ENCODE data around the gene NUTM1.

NUTM1 gene

GRCh38 chr15:34362047-34362773 lies 19.1 kb downstream of the NUTM1 start:
- peaks cover 29% of the 10 kb centered on the region; the same call in 1 of the 2 replicates for H3K36me3 ChIP-seq (ENCODE audit: insufficient read depth, low read length)

GRCh38 chr15:34364041-34364440 lies 20.9 kb downstream of the NUTM1 start:
- Histone ChIP-seq H2AFZ (ENCODE audit: low read length) (no peak overlapping the region), H3K9ac (ENCODE audit: low read depth, low read length, poor library complexity, severe bottlenecking) (no peak overlapping the region), H3K4me1 (ENCODE audit: insufficient read depth, low read length, poor library complexity, severe bottlenecking) (peaks cover 36% of the 10 kb centered on the region), H4K20me1 (ENCODE audit: insufficient read depth, low read length, poor library complexity, severe bottlenecking) (peaks cover 16% of the 10 kb centered on the region), H3K9me2 (replicated peaks; ENCODE audit: low read depth, low read length) (no peaks in the 10 kb centered on the region), H3K27me3 (ENCODE audit: insufficient read depth, low read length, poor library complexity, severe bottlenecking) (no peaks in the 10 kb centered on the region), H3K4me2 (ENCODE audit: low read depth, low read length, poor library complexity, severe bottlenecking) (peak overlapping the region; percentile 37), H3K9me3 (ENCODE audit: insufficient read depth, low read depth, low read length) (no peaks in the 10 kb centered on the region), H3K4me3 (ENCODE audit: low read length, poor library complexity, severe bottlenecking) (no peak overlapping the region), H3F3A (ENCODE audit: low read depth) (no peaks in the 10 kb centered on the region), H3K79me2 (ENCODE audit: insufficient read depth, low read length) (peaks cover 43% of the 10 kb centered on the region), H3K36me3 (ENCODE audit: insufficient read depth, low read length) (peaks cover 23% of the 10 kb centered on the region; the same call in 1 of the 2 replicates)
- TF ChIP-seq EZH2phosphoT487 (IDR thresholded peaks at IDR 0.05; ENCODE audit: borderline replicate concordance): no peak
- TF ChIP-seq, protein P1, sequence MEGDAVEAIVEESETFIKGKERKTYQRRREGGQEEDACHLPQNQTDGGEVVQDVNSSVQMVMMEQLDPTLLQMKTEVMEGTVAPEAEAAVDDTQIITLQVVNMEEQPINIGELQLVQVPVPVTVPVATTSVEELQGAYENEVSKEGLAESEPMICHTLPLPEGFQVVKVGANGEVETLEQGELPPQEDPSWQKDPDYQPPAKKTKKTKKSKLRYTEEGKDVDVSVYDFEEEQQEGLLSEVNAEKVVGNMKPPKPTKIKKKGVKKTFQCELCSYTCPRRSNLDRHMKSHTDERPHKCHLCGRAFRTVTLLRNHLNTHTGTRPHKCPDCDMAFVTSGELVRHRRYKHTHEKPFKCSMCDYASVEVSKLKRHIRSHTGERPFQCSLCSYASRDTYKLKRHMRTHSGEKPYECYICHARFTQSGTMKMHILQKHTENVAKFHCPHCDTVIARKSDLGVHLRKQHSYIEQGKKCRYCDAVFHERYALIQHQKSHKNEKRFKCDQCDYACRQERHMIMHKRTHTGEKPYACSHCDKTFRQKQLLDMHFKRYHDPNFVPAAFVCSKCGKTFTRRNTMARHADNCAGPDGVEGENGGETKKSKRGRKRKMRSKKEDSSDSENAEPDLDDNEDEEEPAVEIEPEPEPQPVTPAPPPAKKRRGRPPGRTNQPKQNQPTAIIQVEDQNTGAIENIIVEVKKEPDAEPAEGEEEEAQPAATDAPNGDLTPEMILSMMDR (conservative IDR thresholded peaks at IDR 0.05; ENCODE audit: low read length): no peak

More at GRCh38 chr15:34362047-34362773, 19.1 kb downstream of the NUTM1 start:
- Histone ChIP-seq H4K20me1 (ENCODE audit: insufficient read depth, low read length, poor library complexity, severe bottlenecking) (peaks cover 16% of the 10 kb centered on the region), H2AFZ (ENCODE audit: low read length) (no peak overlapping the region), H3K4me2 (ENCODE audit: low read depth, low read length, poor library complexity, severe bottlenecking) (no peak overlapping the region), H3K79me2 (ENCODE audit: insufficient read depth, low read length) (peaks cover 33% of the 10 kb centered on the region), H3K9ac (ENCODE audit: low read depth, low read length, poor library complexity, severe bottlenecking) (no peak overlapping the region), H3K9me3 (ENCODE audit: insufficient read depth, low read depth, low read length) (no peaks in the 10 kb centered on the region), H3K4me3 (ENCODE audit: low read length, poor library complexity, severe bottlenecking) (no peak overlapping the region), H3K9me2 (replicated peaks; ENCODE audit: low read depth, low read length) (no peaks in the 10 kb centered on the region), H3K4me1 (ENCODE audit: insufficient read depth, low read length, poor library complexity, severe bottlenecking) (peaks cover 31% of the 10 kb centered on the region), H3K27me3 (ENCODE audit: insufficient read depth, low read length, poor library complexity, severe bottlenecking) (no peaks in the 10 kb centered on the region), H3F3A (ENCODE audit: low read depth) (no peaks in the 10 kb centered on the region)
- TF ChIP-seq EZH2phosphoT487 (IDR thresholded peaks at IDR 0.05; ENCODE audit: borderline replicate concordance): no peak
- TF ChIP-seq, protein P1 (conservative IDR thresholded peaks at IDR 0.05; ENCODE audit: low read length): no peak

DNA sequence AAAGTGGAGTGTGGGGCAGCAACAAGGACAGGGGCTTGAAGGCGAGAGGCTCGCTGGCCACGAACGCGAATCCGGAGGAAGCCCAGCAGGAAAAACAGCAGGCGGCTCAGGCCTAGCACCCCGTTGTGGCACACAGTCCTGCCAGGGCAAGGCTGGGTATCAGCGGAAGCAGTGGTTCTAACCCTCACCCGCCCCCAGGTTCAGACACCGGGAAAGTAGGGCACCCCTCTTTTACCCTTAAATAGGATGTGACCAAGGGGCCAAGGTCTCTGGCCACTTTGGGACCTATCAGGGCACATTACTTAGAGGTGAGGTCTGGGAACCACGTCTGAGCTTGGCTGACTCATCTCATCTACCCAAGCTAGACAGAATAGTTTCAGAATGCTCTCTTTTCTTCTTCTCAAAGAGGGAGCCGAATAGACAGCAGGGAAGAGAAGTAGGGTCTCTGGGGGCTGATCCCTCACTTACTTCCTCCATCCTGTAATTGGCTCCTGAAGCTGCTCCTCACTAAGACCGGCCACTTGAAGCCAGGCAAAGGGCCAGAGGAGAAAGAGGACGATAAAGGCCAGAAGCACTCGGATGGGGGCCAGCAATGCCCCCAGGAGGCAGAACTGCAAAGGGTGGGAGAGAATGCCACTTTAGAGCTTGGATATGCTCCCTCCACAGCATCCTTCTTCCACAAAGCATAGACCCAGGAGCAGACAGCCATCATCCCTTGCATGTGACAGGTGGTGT lies 22.1 kb downstream of the NUTM1 start:
- Histone ChIP-seq H2AFZ (ENCODE audit: low read length) (no peak overlapping the region), H3K36me3 (ENCODE audit: insufficient read depth, low read length) (peaks cover 11% of the 10 kb centered on the region; the same call in 1 of the 2 replicates), H3K9ac (ENCODE audit: low read depth, low read length, poor library complexity, severe bottlenecking) (peak overlapping the region; percentile 93), H3K4me2 (ENCODE audit: low read depth, low read length, poor library complexity, severe bottlenecking) (peak overlapping the region; percentile 86), H3K9me3 (ENCODE audit: insufficient read depth, low read depth, low read length) (no peaks in the 10 kb centered on the region), H3K4me3 (ENCODE audit: low read length, poor library complexity, severe bottlenecking) (peak overlapping the region; percentile 92), H3F3A (ENCODE audit: low read depth) (no peaks in the 10 kb centered on the region), H3K9me2 (replicated peaks; ENCODE audit: low read depth, low read length) (no peaks in the 10 kb centered on the region), H3K79me2 (ENCODE audit: insufficient read depth, low read length) (peaks cover 43% of the 10 kb centered on the region), H4K20me1 (ENCODE audit: insufficient read depth, low read length, poor library complexity, severe bottlenecking) (peaks cover 16% of the 10 kb centered on the region), H3K4me1 (ENCODE audit: insufficient read depth, low read length, poor library complexity, severe bottlenecking) (peaks cover 36% of the 10 kb centered on the region), H3K27me3 (ENCODE audit: insufficient read depth, low read length, poor library complexity, severe bottlenecking) (no peaks in the 10 kb centered on the region)
- no peak for TF ChIP-seq EZH2phosphoT487 (IDR thresholded peaks at IDR 0.05; ENCODE audit: borderline replicate concordance)
- TF ChIP-seq, protein P1 (conservative IDR thresholded peaks at IDR 0.05; ENCODE audit: low read length): no peak
